ENCODE measurements around the gene TDP2.

The TDP2 gene

DNA sequence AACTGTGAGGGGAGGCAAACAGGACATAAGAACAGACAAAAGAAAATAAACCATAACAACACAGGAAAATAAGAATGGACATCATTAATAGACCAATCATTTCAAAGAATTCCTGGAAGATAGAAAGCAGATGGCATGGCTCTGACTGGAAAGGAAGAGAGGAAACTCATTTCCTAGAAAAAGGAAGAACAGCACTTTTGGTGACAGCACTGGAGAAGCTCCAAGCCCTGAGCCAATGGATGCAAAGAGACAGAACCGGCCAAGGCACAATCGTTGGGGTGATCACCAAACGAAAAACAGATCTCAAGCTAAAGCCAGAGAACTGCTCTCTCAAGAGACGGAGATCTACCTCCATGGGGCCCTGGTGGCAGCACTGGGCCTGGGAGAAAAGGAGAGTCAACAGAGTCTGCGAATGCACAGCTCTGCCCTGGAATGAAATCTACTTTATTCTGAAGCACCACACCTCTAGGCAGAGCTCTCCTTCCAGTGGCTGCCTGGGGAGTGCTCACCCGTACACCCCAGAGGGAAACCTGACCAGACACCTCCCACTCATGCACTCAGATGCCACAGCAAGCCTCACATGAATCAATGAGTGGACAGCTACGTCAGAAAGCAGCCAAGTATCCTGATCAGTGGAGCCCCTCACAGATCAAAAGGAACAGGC lies 44.9 kb downstream of the TDP2 start:
- ATAC-seq = no peak
- no peak for TF ChIP-seq ARNTL (CRISPR knock-in tag; IDR thresholded peaks at IDR 0.05; ENCODE audit: borderline replicate concordance, low read depth)
- no peak for TF ChIP-seq ZNF565 (CRISPR knock-in tag; conservative IDR thresholded peaks at IDR 0.05; ENCODE audit: low read depth)
- TF ChIP-seq, protein P1, sequence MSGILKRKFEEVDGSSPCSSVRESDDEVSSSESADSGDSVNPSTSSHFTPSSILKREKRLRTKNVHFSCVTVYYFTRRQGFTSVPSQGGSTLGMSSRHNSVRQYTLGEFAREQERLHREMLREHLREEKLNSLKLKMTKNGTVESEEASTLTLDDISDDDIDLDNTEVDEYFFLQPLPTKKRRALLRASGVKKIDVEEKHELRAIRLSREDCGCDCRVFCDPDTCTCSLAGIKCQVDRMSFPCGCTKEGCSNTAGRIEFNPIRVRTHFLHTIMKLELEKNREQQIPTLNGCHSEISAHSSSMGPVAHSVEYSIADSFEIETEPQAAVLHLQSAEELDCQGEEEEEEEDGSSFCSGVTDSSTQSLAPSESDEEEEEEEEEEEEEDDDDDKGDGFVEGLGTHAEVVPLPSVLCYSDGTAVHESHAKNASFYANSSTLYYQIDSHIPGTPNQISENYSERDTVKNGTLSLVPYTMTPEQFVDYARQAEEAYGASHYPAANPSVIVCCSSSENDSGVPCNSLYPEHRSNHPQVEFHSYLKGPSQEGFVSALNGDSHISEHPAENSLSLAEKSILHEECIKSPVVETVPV (CRISPR knock-in tag; IDR thresholded peaks at IDR 0.05) = no peak
- no peak for TF ChIP-seq BACH2 (CRISPR knock-in tag; IDR thresholded peaks at IDR 0.05; ENCODE audit: borderline replicate concordance)
- no peak for TF ChIP-seq RARB (CRISPR knock-in tag; IDR thresholded peaks at IDR 0.05)

DNA sequence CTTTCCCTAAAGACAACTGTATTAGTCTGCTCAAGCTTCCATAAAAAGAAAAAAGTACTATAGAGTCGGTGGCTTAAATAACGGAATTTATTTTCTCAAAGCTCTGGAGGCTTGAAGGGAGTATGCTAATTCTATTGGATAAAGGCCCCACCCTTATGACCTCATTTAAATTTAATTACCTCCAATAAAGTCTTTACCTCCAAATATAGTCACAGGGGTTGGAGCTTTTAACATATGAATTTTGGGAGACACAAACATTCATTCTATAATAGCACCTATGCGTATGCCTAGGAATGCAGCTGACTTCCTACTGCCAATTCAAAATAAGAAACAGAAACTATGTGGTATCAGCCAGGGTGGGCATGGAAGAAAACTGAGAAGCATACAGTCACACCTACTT lies 46.1 kb downstream of the TDP2 start:
- no peak for ATAC-seq
- TF ChIP-seq TCF4 (CRISPR knock-in tag; IDR thresholded peaks at IDR 0.05; ENCODE audit: borderline replicate concordance) (no peak), SNAI2 (CRISPR knock-in tag; IDR thresholded peaks at IDR 0.05) (no peak), ESRRG (CRISPR knock-in tag; IDR thresholded peaks at IDR 0.05) (no peak), CREB5 (CRISPR knock-in tag; IDR thresholded peaks at IDR 0.05; ENCODE audit: low read depth) (no peak), ZNF70 (CRISPR knock-in tag; IDR thresholded peaks at IDR 0.05) (no peak), ISL1 (CRISPR knock-in tag; IDR thresholded peaks at IDR 0.05) (no peak), BACH2 (CRISPR knock-in tag; IDR thresholded peaks at IDR 0.05; ENCODE audit: borderline replicate concordance) (no peak), ZFP30 (CRISPR knock-in tag; IDR thresholded peaks at IDR 0.05) (no peak), OSR1 (CRISPR knock-in tag; IDR thresholded peaks at IDR 0.05) (no peak)
- TF ChIP-seq, protein P1 (CRISPR knock-in tag; IDR thresholded peaks at IDR 0.05) = no peak
- TF ChIP-seq, protein P2, sequence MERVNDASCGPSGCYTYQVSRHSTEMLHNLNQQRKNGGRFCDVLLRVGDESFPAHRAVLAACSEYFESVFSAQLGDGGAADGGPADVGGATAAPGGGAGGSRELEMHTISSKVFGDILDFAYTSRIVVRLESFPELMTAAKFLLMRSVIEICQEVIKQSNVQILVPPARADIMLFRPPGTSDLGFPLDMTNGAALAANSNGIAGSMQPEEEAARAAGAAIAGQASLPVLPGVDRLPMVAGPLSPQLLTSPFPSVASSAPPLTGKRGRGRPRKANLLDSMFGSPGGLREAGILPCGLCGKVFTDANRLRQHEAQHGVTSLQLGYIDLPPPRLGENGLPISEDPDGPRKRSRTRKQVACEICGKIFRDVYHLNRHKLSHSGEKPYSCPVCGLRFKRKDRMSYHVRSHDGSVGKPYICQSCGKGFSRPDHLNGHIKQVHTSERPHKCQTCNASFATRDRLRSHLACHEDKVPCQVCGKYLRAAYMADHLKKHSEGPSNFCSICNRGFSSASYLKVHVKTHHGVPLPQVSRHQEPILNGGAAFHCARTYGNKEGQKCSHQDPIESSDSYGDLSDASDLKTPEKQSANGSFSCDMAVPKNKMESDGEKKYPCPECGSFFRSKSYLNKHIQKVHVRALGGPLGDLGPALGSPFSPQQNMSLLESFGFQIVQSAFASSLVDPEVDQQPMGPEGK (CRISPR knock-in tag; IDR thresholded peaks at IDR 0.05; ENCODE audit: borderline replicate concordance) = no peak

DNA sequence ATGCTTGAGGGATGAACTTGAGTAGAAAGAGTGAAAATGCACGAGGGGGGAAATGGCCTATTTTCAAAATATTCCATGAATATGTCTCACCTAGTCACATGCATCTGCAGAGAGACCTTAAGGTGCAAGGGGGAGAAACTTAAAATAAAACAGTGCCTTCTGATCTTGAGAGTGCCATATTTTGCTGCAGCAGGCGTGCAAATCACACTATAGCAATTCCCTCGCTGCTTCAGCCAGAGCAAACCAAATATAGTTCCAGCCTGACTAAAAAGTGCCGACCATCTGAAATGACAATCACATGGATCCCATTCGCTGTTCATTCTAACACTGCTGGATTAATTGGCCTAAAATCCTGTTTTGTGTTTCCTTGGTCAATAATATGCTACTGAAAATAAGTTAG lies 47.0 kb downstream of the TDP2 start:
- ATAC-seq = no peak
- TF ChIP-seq TSHZ2 (CRISPR knock-in tag; IDR thresholded peaks at IDR 0.05) = no peak
- TF ChIP-seq TCF4 (CRISPR knock-in tag; IDR thresholded peaks at IDR 0.05; ENCODE audit: borderline replicate concordance) = no peak
- no peak for TF ChIP-seq CREB5 (CRISPR knock-in tag; IDR thresholded peaks at IDR 0.05; ENCODE audit: low read depth)
- no peak for TF ChIP-seq ISL1 (CRISPR knock-in tag; IDR thresholded peaks at IDR 0.05)
- TF ChIP-seq BACH2 (CRISPR knock-in tag; IDR thresholded peaks at IDR 0.05; ENCODE audit: borderline replicate concordance) = no peak
- TF ChIP-seq ZFP3 (CRISPR knock-in tag; IDR thresholded peaks at IDR 0.05) = no peak
- TF ChIP-seq PPARA (CRISPR knock-in tag; IDR thresholded peaks at IDR 0.05; ENCODE audit: borderline replicate concordance) = no peak
- TF ChIP-seq ESRRG (CRISPR knock-in tag; IDR thresholded peaks at IDR 0.05) = no peak
- TF ChIP-seq ZFP30 (CRISPR knock-in tag; IDR thresholded peaks at IDR 0.05) = no peak
- TF ChIP-seq RARB (CRISPR knock-in tag; IDR thresholded peaks at IDR 0.05) = no peak
- TF ChIP-seq, protein P1 (CRISPR knock-in tag; IDR thresholded peaks at IDR 0.05) = no peak
- TF ChIP-seq ZNF70 (CRISPR knock-in tag; IDR thresholded peaks at IDR 0.05) = no peak
- no peak for TF ChIP-seq ZC3H10 (CRISPR knock-in tag; IDR thresholded peaks at IDR 0.05)
- no peak for TF ChIP-seq GLIS3 (CRISPR knock-in tag; IDR thresholded peaks at IDR 0.05)
- TF ChIP-seq SNAI2 (CRISPR knock-in tag; IDR thresholded peaks at IDR 0.05) = no peak
- TF ChIP-seq, protein P2 (CRISPR knock-in tag; IDR thresholded peaks at IDR 0.05; ENCODE audit: borderline replicate concordance) = no peak
- TF ChIP-seq OSR1 (CRISPR knock-in tag; IDR thresholded peaks at IDR 0.05) = no peak
- TF ChIP-seq ZNF565 (CRISPR knock-in tag; conservative IDR thresholded peaks at IDR 0.05; ENCODE audit: low read depth) = no peak
